Stimulated activated CD8-positive, alpha-beta memory T cell treated with anti-CD3 and anti-CD28 coated beads, Interleukin-7, amount 100 ng/mL, for 48 hours (primary cell): ENCODE measurements around the gene RAB11FIP3.
A peak's percentile ranks its signal among the peaks of the same experiment; 100 is the strongest.
"Not testable (repeated sequence)": the region's sequence is repeated elsewhere in the genome, so short reads cannot be mapped to it uniquely, and the experiment has no call there.

Experiments used
- DNase-seq, 2 donors: peaks; one replicate each; pipeline ENCODE4 v3.0.0-alpha.2; 2020; ENCODE audit warnings: low read depth in 1 of 2; ENCODE audit errors: extremely low read depth in 1 of 2

The RAB11FIP3 gene, protein sequence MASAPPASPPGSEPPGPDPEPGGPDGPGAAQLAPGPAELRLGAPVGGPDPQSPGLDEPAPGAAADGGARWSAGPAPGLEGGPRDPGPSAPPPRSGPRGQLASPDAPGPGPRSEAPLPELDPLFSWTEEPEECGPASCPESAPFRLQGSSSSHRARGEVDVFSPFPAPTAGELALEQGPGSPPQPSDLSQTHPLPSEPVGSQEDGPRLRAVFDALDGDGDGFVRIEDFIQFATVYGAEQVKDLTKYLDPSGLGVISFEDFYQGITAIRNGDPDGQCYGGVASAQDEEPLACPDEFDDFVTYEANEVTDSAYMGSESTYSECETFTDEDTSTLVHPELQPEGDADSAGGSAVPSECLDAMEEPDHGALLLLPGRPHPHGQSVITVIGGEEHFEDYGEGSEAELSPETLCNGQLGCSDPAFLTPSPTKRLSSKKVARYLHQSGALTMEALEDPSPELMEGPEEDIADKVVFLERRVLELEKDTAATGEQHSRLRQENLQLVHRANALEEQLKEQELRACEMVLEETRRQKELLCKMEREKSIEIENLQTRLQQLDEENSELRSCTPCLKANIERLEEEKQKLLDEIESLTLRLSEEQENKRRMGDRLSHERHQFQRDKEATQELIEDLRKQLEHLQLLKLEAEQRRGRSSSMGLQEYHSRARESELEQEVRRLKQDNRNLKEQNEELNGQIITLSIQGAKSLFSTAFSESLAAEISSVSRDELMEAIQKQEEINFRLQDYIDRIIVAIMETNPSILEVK

DNA sequence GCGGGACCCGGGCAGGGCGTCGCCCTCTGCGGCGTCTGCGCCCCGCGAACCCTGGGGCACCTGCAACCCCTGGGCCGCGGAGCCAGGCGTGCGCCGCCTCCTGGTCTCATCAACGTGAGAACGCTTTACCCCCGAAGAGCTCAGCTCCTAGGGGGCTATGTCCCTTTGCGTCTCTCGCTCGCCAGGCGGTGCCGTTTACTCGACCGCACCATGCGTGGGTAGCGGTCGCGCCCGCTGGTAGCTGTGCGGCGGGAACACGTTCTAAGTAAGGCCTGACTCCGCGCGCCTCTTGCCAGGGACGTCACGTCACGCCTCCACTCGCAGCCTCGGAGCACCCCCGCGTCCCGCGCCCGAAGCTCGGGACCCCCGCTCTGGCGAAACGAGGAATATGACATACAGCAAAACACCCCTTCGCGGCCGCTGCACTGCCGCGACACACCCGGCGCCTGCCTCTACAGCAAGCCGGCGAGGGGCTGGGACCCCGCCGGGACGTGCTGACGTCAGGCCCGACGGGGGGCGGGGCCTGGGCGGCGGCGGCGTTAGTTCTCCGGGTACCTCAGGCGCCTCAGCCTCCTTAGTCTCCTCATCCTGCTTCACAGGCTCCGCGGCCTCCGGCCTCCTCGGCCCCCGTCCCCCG is at the start of gene RAB11FIP3:
RAB11FIP3 (plus strand) TSS at position 568 of the 637 bp plus-strand sequence. CDS start 358 bp downstream, outside the sequence.
- peak; percentile 76 to 81 for DNase-seq

GRCh38 chr16:375927-376816 is 49.3 kb upstream of the RAB11FIP3 start:
- no peak for DNase-seq

- no peak for DNase-seq
Observed at GRCh38 chr16:376817-377418, 48.5 kb upstream of the RAB11FIP3 start.

- no peak for DNase-seq
Observed at GRCh38 chr16:377419-377951, 48.0 kb upstream of the RAB11FIP3 start.

DNA sequence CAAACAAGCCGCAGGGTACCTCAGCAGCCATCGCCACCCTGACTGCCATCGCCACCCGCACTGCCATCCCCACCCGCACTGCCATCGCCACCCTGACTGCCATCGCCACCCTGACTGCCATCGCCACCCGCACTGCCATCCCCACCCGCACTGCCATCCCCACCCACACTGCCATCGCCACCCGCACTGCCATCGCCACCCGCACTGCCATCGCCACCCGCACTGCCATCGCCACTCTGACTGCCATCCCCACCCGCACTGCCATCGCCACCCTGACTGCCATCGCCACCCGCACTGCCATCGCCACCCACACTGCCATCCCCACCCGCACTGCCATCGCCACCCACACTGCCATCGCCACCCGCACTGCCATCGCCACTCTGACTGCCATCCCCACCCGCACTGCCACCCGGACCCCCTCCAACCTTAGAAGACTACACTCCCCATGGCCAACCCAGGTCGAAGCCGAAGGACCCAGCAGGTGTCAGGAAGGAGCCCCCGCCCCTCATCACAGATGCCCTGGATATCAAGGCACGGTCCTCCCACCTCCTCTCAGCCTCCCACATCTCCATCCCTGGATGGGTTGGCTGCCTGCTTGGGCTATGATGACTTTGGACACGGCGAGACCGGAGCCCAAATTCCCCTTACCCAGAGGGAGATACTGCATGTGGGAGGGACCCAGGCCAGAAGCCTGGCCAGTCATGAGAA is 47.2 kb upstream of the RAB11FIP3 start:
- not testable (repeated sequence) for DNase-seq

- no peak for DNase-seq
Observed at GRCh38 chr16:378821-379182, 46.6 kb upstream of the RAB11FIP3 start.

- no peak for DNase-seq
Observed at GRCh38 chr16:379183-379960, 46.1 kb upstream of the RAB11FIP3 start.

- no peak for DNase-seq
Observed at GRCh38 chr16:379961-380761, 45.3 kb upstream of the RAB11FIP3 start.

DNA sequence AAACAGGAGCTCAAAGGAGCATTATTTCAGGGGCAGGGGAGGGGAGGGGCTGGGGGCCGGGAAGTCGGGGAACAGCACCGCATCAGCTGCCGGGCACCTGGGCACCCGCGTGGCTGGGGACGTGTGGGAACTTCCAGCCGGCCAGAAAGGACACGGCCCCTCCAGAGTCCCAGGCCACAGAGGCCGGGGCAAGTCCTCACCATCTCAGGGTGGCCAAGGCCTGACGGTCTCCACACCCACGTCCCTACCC is 44.8 kb upstream of the RAB11FIP3 start:
- DNase-seq: no peak

DNA sequence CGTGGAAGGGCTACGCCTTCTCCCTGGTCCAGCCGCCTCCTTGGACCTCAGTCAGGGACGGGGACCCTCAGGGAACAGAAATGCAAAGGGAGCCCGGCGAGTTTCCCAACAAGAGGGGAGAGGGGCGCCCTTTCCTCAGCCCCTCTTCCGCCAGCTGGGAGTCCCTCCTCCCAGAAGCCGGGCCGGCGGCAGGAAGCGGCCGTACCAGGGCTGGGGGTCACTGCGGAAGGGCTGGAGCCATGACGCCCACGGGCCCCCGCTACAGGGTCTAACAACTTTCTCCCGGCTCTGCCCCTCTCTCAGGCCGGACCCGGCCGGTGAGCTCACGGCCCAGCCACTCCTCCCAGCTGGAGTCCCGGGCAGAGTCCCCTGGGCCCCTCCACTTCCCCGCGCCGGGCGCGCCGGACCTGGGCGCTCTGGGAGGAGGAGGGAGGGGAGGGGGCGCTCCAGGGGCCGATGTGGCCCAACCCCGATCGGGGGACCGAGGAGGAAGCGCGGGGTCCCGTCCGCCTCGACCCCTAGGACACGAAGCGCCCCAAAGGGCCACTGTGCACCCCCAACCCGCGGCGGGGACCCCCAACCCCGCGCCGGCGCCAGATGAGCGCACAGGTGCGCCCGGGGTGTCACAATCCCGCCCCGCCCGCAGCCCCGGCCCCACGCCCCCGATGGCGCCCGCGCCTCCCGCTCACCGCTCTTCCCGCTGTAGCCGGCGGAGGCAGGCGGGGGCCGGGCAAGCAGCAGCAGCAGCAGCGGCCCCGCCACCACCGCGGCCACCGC is 44.2 kb upstream of the RAB11FIP3 start:
- DNase-seq: no peak

DNA sequence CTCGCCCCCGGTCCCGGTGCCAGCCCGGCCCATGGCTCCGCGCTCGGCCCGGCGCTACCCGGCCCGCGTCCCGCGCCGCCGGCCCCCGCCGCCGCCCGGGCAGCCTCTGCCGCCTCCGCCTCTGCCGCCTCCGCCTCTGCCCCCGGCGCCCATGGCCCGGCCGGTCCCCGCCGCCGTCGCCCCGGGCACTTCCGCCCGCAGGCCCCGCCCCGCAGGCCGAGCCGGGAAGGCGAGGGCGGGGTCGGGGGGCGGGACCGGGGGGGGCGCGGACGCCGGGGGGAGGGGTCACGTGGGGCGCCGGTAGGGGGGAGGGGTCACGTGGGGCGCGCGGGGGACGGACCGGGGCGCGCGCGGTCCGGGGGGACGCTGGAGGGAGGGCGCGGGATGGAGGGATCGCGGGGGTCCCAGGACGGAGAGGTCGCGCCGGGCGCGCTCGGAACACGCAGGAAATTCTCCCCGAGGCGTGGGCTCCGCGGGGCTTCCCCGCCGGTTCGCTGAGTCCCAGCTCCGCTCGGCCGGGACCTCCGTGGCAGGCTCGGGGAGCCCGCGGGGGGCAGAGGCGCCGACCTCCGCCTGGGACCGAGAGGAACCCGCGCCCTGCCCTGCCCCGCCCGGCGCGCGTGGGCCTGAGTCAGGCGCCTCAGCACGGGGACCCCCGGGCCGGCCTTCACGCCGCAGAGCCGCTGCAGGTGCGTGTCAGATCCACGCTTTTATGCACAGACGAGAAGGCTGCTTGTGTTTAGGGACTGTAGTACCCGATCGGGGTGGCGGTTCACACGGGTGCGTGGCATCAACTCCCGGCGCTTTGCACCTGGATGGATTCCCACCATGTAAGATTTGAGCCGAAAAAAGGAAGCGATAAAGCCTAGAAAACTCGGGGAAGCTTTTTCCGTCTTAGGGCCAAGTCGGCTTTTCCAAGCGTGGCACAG is 43.4 kb upstream of the RAB11FIP3 start, which contains the start of gene PGAP6:
PGAP6 (minus strand) TSS at position 190 of the 929 bp plus-strand sequence; CDS start at position 33, 157 bp downstream.
- peak in 1 of 2 donors; percentile 34 for DNase-seq

DNA sequence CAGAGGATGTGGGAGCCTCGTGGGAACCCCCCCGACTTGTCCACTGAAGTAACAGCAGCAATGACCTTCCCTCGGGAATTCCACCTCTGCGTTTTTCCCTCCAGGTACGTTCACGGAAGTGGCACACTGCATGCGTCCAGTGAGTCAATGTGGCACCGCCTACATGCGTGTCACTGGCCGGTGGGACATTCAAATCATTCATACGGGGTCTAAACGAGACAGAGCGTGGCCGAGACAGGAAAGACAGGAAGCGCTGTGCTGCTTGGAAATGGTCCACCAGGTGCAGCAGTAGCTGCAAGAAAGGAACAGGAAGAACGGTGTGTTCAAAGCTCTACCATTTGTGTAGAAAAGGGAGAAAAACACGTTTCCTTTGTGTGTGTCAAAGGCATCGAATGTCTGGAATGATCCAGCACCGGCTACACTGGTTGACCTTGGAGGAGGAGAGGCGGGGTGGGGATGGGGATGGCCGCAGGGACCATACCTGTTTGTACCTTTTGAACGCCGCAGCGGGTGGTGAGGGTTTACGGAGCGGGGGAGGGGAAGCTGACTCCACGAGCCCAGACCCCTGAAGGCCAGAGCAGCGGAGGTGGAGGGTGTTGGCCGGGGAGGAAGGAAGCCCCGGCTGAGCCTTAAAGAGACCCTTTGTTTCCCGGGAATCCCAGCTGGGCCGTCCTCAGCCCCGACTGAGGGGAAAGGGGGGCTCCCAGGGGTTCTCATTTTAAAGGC is 42.0 kb upstream of the RAB11FIP3 start:
- DNase-seq: peak in 1 of 2 donors; percentile 33

DNA sequence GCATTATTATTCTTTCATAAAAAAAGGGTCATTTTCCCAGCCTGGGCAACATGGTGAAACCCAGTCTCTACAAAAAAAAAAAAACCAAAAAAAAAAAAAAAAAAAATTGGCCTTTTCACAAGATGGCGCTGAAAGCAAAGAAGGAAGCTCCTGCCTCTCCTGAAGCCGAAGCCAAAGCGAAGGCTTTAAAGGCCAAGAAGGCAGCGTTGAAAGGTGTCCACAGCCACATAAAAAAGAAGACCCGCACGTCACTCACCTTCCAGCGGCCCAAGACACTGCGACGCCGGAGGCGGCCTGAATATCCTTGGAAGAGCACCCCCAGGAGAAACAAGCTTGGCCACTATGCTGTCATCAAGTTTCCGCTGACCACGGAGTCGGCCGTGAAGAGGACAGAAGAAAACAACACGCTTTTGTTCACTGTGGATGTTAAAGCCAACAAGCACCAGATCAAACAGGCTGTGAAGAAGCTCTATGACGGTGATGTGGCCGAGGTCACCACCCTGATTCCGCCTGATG is 38.8 kb upstream of the RAB11FIP3 start:
- DNase-seq: no peak

- DNase-seq: not testable (repeated sequence)
Observed at GRCh38 chr16:387761-388666, 37.4 kb upstream of the RAB11FIP3 start.
